B cell (primary cell): ENCODE measurements around the gene SSBP3.

Source experiments
- EZH2 ChIP-seq: IDR thresholded peaks from 2 replicates; pipeline ENCODE4 v1.6.1; 2012; ENCODE audit warnings: borderline replicate concordance, low read depth, mild to moderate bottlenecking, moderate library complexity, low read length; ENCODE audit not compliant: insufficient read depth, poor library complexity, severe bottlenecking
- TF ChIP-seq, protein P1 (sequence below): fragments of 200-600 bp; IDR thresholded peaks from one replicate; pipeline ENCODE4 v1.8.0; 2022; ENCODE audit warnings: antibody characterized with exemption, mild to moderate bottlenecking

DNA sequence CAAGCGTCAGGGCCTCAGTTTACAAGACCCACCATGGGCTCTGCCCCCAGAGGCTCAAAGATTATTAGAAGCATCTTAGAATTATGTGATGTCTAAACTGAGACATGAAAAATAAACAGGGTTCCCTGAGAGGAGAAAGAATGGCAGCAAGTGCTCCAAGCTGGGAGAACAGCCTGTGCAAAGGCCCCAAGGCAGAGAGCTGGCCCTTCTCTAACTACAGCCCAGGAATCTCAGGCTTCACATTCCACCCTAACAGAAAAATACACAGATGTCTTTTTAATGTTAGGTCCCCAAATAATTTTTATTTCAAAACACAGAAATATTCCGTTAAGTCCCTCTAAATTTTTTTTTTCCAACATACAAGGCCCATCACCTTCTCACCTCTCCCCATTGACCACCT, 21.7 kb downstream of the SSBP3 start:
- TF ChIP-seq, protein P1, sequence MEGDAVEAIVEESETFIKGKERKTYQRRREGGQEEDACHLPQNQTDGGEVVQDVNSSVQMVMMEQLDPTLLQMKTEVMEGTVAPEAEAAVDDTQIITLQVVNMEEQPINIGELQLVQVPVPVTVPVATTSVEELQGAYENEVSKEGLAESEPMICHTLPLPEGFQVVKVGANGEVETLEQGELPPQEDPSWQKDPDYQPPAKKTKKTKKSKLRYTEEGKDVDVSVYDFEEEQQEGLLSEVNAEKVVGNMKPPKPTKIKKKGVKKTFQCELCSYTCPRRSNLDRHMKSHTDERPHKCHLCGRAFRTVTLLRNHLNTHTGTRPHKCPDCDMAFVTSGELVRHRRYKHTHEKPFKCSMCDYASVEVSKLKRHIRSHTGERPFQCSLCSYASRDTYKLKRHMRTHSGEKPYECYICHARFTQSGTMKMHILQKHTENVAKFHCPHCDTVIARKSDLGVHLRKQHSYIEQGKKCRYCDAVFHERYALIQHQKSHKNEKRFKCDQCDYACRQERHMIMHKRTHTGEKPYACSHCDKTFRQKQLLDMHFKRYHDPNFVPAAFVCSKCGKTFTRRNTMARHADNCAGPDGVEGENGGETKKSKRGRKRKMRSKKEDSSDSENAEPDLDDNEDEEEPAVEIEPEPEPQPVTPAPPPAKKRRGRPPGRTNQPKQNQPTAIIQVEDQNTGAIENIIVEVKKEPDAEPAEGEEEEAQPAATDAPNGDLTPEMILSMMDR: no peak
- TF ChIP-seq EZH2: no peak
